Measurements from ENCODE around the gene KLF7. TPM values are rescaled to one million over a fixed set of nuclear protein-coding genes. Genes with fewer than 3 reads are reported as not detected.
A peak's percentile ranks its signal among the peaks of the same experiment; 100 is the strongest.

KLF7 gene
- total RNA-seq, 1 experiment from 2014 or later = 13.1 TPM

- Histone ChIP-seq H3K9me3 (replicated peaks) (no peaks in the 10 kb centered on the region), H3K27me3 (replicated peaks) (no peaks in the 10 kb centered on the region), H3K4me3 (no peak overlapping the region), H3K36me3 (peaks cover 48% of the 10 kb centered on the region), H3K27ac (no peak overlapping the region), H3K4me1 (replicated peaks) (peaks cover 45% of the 10 kb centered on the region)
- no peak for DNase-seq (ENCODE audit: low read depth in 1 of 2, low spot score in 2 of 2)
Observed at GRCh38 chr2:207150284-207150683, 15.5 kb downstream of the KLF7 start.

GRCh38 chr2:207149249-207150213 lies 16.2 kb downstream of the KLF7 start:
- Histone ChIP-seq H3K4me3 (no peak overlapping the region), H3K4me1 (replicated peaks) (peaks cover 48% of the 10 kb centered on the region), H3K9me3 (replicated peaks) (no peaks in the 10 kb centered on the region), H3K36me3 (peaks cover 50% of the 10 kb centered on the region), H3K27me3 (replicated peaks) (no peaks in the 10 kb centered on the region), H3K27ac (no peak overlapping the region)
- DNase-seq (ENCODE audit: low read depth in 1 of 2, low spot score in 2 of 2) = no peak

- no peak for DNase-seq (ENCODE audit: low read depth in 1 of 2, low spot score in 2 of 2)
- peaks cover 49% of the 10 kb centered on the region for H3K36me3 ChIP-seq
- no peak overlapping the region for H3K4me3 ChIP-seq
- no peaks in the 10 kb centered on the region for H3K9me3 ChIP-seq (replicated peaks)
- H3K27me3 ChIP-seq (replicated peaks) = no peaks in the 10 kb centered on the region
- H3K27ac ChIP-seq = no peak overlapping the region
- H3K4me1 ChIP-seq (replicated peaks) = peaks cover 48% of the 10 kb centered on the region
Observed at GRCh38 chr2:207148020-207148419, 17.7 kb downstream of the KLF7 start.

- Histone ChIP-seq H3K4me1 (replicated peaks) (peaks cover 42% of the 10 kb centered on the region), H3K27me3 (replicated peaks) (no peaks in the 10 kb centered on the region), H3K4me3 (no peak overlapping the region; the same call in 1 of the 2 replicates), H3K9me3 (replicated peaks) (no peaks in the 10 kb centered on the region), H3K27ac (peak overlapping the region; percentile 72), H3K36me3 (peaks cover 48% of the 10 kb centered on the region)
- DNase-seq (ENCODE audit: low read depth in 1 of 2, low spot score in 2 of 2) = no peak
Observed at GRCh38 chr2:207144173-207144785, 21.5 kb downstream of the KLF7 start.

- Histone ChIP-seq H3K36me3 (peaks cover 48% of the 10 kb centered on the region), H3K9me3 (replicated peaks) (no peaks in the 10 kb centered on the region), H3K27ac (peak overlapping the region; percentile 72), H3K4me1 (replicated peaks) (peaks cover 45% of the 10 kb centered on the region), H3K4me3 (peak overlapping the region; percentile 15), H3K27me3 (replicated peaks) (no peaks in the 10 kb centered on the region)
- DNase-seq (ENCODE audit: low read depth in 1 of 2, low spot score in 2 of 2) = peak; percentile 66 to 80
Observed at GRCh38 chr2:207143215-207144172, 22.3 kb downstream of the KLF7 start.

GRCh38 chr2:207142461-207142860 lies 23.3 kb downstream of the KLF7 start:
- Histone ChIP-seq H3K27ac (peak overlapping the region; percentile 72), H3K9me3 (replicated peaks) (no peaks in the 10 kb centered on the region; the same call in 1 of the 2 replicates), H3K36me3 (peaks cover 55% of the 10 kb centered on the region), H3K27me3 (replicated peaks) (no peaks in the 10 kb centered on the region), H3K4me1 (replicated peaks) (peaks cover 52% of the 10 kb centered on the region), H3K4me3 (no peak overlapping the region)
- DNase-seq (ENCODE audit: low read depth in 1 of 2, low spot score in 2 of 2) = no peak

GRCh38 chr2:207141386-207141785 lies 24.4 kb downstream of the KLF7 start:
- H3K27me3 ChIP-seq (replicated peaks) = no peaks in the 10 kb centered on the region
- no peak for DNase-seq (ENCODE audit: low read depth in 1 of 2, low spot score in 2 of 2)
- no peaks in the 10 kb centered on the region; the same call in 1 of the 2 replicates for H3K9me3 ChIP-seq (replicated peaks)
- H3K36me3 ChIP-seq = peaks cover 56% of the 10 kb centered on the region
- H3K4me1 ChIP-seq (replicated peaks) = peaks cover 61% of the 10 kb centered on the region
- H3K27ac ChIP-seq = no peak overlapping the region
- H3K4me3 ChIP-seq = no peak overlapping the region

GRCh38 chr2:207140265-207140664 lies 25.5 kb downstream of the KLF7 start:
- Histone ChIP-seq H3K9me3 (replicated peaks) (no peaks in the 10 kb centered on the region; the same call in 1 of the 2 replicates), H3K36me3 (peaks cover 47% of the 10 kb centered on the region), H3K27me3 (replicated peaks) (no peaks in the 10 kb centered on the region), H3K4me1 (replicated peaks) (peaks cover 73% of the 10 kb centered on the region), H3K4me3 (no peak overlapping the region), H3K27ac (no peak overlapping the region)
- DNase-seq (ENCODE audit: low read depth in 1 of 2, low spot score in 2 of 2) = no peak

- H3K27me3 ChIP-seq (replicated peaks) = no peaks in the 10 kb centered on the region
- H3K4me3 ChIP-seq = no peak overlapping the region
- H3K36me3 ChIP-seq = peaks cover 48% of the 10 kb centered on the region
- peaks cover 75% of the 10 kb centered on the region for H3K4me1 ChIP-seq (replicated peaks)
- H3K9me3 ChIP-seq (replicated peaks) = no peaks in the 10 kb centered on the region; the same call in 1 of the 2 replicates
- no peak overlapping the region for H3K27ac ChIP-seq
- no peak for DNase-seq (ENCODE audit: low read depth in 1 of 2, low spot score in 2 of 2)
Observed at GRCh38 chr2:207139552-207139951, 26.2 kb downstream of the KLF7 start.

GRCh38 chr2:207138627-207139297 lies 27.0 kb downstream of the KLF7 start:
- H3K4me1 ChIP-seq (replicated peaks) = peaks cover 75% of the 10 kb centered on the region
- DNase-seq (ENCODE audit: low read depth in 1 of 2, low spot score in 2 of 2) = no peak
- no peak overlapping the region for H3K4me3 ChIP-seq

GRCh38 chr2:207137596-207138337 lies 28.0 kb downstream of the KLF7 start:
- DNase-seq (ENCODE audit: low read depth in 1 of 2, low spot score in 2 of 2) = no peak
- Histone ChIP-seq H3K27ac (no peak overlapping the region; the same call in 1 of the 2 replicates), H3K9me3 (replicated peaks) (no peaks in the 10 kb centered on the region; the same call in 1 of the 2 replicates), H3K4me1 (replicated peaks) (peaks cover 75% of the 10 kb centered on the region), H3K27me3 (replicated peaks) (no peaks in the 10 kb centered on the region), H3K36me3 (peaks cover 45% of the 10 kb centered on the region), H3K4me3 (no peak overlapping the region)

More at GRCh38 chr2:207138627-207139297, 27.0 kb downstream of the KLF7 start:
- no peaks in the 10 kb centered on the region for H3K27me3 ChIP-seq (replicated peaks)
- H3K9me3 ChIP-seq (replicated peaks) = no peaks in the 10 kb centered on the region; the same call in 1 of the 2 replicates
- H3K27ac ChIP-seq = peak overlapping the region; percentile 6; the same call in 1 of the 2 replicates
- peaks cover 46% of the 10 kb centered on the region for H3K36me3 ChIP-seq

GRCh38 chr2:207136874-207137273 lies 28.9 kb downstream of the KLF7 start:
- Histone ChIP-seq H3K4me3 (no peak overlapping the region), H3K27me3 (replicated peaks) (no peaks in the 10 kb centered on the region), H3K9me3 (replicated peaks) (no peaks in the 10 kb centered on the region; the same call in 1 of the 2 replicates), H3K27ac (no peak overlapping the region), H3K4me1 (replicated peaks) (peaks cover 75% of the 10 kb centered on the region), H3K36me3 (peaks cover 38% of the 10 kb centered on the region)
- DNase-seq (ENCODE audit: low read depth in 1 of 2, low spot score in 2 of 2) = no peak
